GM12892 (cell line): Measurements from ENCODE around the gene NCAM1.

Experiments
- POLR2A ChIP-seq: IDR thresholded peaks from 2 replicates; pipeline ENCODE4 v1.6.1; 2011; ENCODE audit warnings: low read depth, low read length, control low read depth
- POLR2AphosphoS5 ChIP-seq: IDR thresholded peaks from 2 replicates; pipeline ENCODE4 v1.6.1; 2011; ENCODE audit warnings: low read depth, low read length, control low read depth
- TAF1 ChIP-seq: IDR thresholded peaks from 2 replicates; pipeline ENCODE4 v1.6.1; 2011; ENCODE audit warnings: low read depth, mild to moderate bottlenecking, control low read depth, low read length, borderline replicate concordance

DNA sequence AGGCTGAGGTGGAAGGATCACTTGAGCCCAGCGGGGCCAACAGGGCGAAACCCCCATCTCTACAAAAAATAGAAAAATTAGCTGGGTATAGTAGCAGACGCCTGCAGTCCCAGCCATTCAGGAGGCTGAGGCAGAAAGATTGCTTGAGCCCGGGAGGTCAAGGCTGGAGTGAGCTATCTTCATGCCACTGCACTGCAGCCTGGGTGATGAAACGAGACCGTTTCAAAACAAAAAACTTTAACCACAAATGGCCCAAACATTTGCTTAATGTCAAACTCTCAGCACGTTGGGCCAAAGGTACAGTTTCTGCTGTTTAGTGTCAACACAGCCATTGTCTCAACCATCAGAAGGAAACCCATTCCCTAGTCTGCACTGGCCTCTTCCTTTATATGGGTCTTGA lies 284.0 kb downstream of the NCAM1 start:
- TF ChIP-seq POLR2A (no peak), TAF1 (no peak), POLR2AphosphoS5 (no peak)
